Thyroid gland (tissue), 4 donors: ENCODE data around the gene MAD1L1.

Source experiments
- POLR2A ChIP-seq, 2 donors: fragments of 450-650 bp; IDR thresholded peaks; one replicate each; pipeline ENCODE4 v1.6.1; 2017; ENCODE audit warnings: antibody characterized with exemption in 2 of 2, mild to moderate bottlenecking in 2 of 2, moderate library complexity in 1 of 2
- TF ChIP-seq, protein P1 (sequence below), 6 experiments: fragments of 200-600 bp in 3 of 6; fragments of 450-650 bp in 3 of 6; sonication (generic) in 3 of 6; IDR thresholded peaks; one replicate each; pipeline ENCODE4 v1.5.1; 2016 to 2019; ENCODE audit warnings: antibody characterized with exemption in 6 of 6, mild to moderate bottlenecking in 2 of 6, inconsistent platforms in 1 of 6, moderate library complexity in 1 of 6

DNA sequence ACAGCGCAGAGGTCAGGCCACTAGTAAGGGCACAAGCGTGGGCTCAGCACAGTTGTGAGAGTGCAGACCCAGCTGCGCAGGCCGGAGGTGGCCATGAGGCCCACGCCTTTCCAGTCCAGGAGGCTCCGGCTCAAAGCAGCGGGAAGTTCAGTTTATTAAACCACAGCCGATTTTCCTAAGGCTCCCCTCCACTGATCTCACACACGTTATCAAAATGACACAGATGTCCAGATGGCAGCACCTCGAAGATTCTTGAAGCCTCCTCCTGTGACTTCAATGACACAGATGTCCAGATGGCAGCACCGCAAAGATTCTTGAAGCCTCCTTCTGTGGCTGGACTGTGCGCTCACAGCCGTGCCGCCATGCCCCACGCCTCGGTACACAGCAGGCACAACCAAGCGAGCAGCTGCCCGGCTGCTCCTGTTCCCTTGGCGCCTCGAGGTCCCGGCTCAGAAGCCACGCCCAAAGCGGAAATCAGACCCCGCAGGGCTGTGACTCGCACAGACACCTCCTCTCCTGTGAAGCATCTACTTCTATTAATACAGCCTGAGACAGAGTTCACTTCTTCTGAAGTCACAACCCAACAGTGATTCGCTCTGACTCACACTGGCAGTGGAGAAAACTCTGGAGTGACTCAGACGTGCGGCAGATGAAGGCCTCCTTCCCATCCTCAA, 122.7 kb downstream of the MAD1L1 start:
- TF ChIP-seq, protein P1, sequence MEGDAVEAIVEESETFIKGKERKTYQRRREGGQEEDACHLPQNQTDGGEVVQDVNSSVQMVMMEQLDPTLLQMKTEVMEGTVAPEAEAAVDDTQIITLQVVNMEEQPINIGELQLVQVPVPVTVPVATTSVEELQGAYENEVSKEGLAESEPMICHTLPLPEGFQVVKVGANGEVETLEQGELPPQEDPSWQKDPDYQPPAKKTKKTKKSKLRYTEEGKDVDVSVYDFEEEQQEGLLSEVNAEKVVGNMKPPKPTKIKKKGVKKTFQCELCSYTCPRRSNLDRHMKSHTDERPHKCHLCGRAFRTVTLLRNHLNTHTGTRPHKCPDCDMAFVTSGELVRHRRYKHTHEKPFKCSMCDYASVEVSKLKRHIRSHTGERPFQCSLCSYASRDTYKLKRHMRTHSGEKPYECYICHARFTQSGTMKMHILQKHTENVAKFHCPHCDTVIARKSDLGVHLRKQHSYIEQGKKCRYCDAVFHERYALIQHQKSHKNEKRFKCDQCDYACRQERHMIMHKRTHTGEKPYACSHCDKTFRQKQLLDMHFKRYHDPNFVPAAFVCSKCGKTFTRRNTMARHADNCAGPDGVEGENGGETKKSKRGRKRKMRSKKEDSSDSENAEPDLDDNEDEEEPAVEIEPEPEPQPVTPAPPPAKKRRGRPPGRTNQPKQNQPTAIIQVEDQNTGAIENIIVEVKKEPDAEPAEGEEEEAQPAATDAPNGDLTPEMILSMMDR (IDR thresholded peaks at IDR 0.05): no peak
- TF ChIP-seq POLR2A (IDR thresholded peaks at IDR 0.05): no peak
